Caco-2 (cell line): ENCODE data around the gene UBTD2. TPM values are rescaled to one million over a fixed set of nuclear protein-coding genes. Genes with fewer than 3 reads are reported as not detected.
"Not testable (repeated sequence)": the region's sequence is repeated elsewhere in the genome, so short reads cannot be mapped to it uniquely, and the experiment has no call there.

ENCODE experiments used
- Bru-seq: library from RNA; stranded (reverse); fragments of 400-500 nt; gene quantifications from one replicate; lab custom pipeline; 2021; lab: Mats Ljungman, UMichigan
- BruChase-seq, 2 experiments: library from RNA; stranded (reverse); fragments of 400-500 nt; gene quantifications; one replicate each; lab custom pipeline; 2021; lab: Mats Ljungman, UMichigan
- BruUV-seq: library from RNA; stranded (reverse); fragments of 400-500 nt; replicated peaks from 2 replicates; lab custom pipeline; 2021; lab: Mats Ljungman, UMichigan
- CTCF ChIA-PET: fragments of 300-600 bp; sonication (Branson Sonifier 250); formaldehyde crosslinking; loops from one replicate; lab custom pipeline; 2022; ENCODE audit warnings: antibody characterized with exemption; lab: Charles Lee
- POLR2A ChIA-PET: fragments of 300-600 bp; sonication (Branson Sonifier 250); formaldehyde crosslinking; loops from one replicate; lab custom pipeline; 2022; ENCODE audit warnings: antibody characterized with exemption; lab: Charles Lee
- DNase-seq, 2 experiments: peaks; one replicate each; pipeline versions ENCODE4 v3.0.0 to v3.0.0-alpha.2; 2020 to 2022
- H3K27me3 ChIP-seq: replicated peaks from 2 replicates; pipeline ENCODE4 v1.6.0; 2011; ENCODE audit warnings: low read length; ENCODE audit not compliant: control insufficient read depth, insufficient read depth
- H3K36me3 ChIP-seq: 2 replicates; pipeline ENCODE4 v1.5.1; 2011; ENCODE audit warnings: low read length; ENCODE audit not compliant: control insufficient read depth, insufficient read depth
- H3K4me1 ChIP-seq: fragments of 250-450 bp; sonication (Bioruptor Pico); 2 replicates; pipeline ENCODE4 v1.5.1; 2020; ENCODE audit warnings: mild to moderate bottlenecking
- H3K4me3 ChIP-seq: 2 replicates; pipeline ENCODE4 v1.5.1; 2011; ENCODE audit warnings: low read depth, mild to moderate bottlenecking, control low read depth, low read length
- H3K9me3 ChIP-seq: fragments of 250-450 bp; sonication (Bioruptor Pico); 2 replicates; pipeline ENCODE4 v1.5.1; 2020; ENCODE audit warnings: mild to moderate bottlenecking, moderate library complexity
- H3K27ac Mint-ChIP-seq: one replicate; pipeline ENCODE4 v1.8.0; 2022; ENCODE audit warnings: mixed read lengths; ENCODE audit not compliant: unreplicated experiment
- H3K27me3 Mint-ChIP-seq: one replicate; pipeline ENCODE4 v1.8.0; 2022; ENCODE audit warnings: mixed read lengths; ENCODE audit not compliant: insufficient read depth, unreplicated experiment
- H3K36me3 Mint-ChIP-seq: one replicate; pipeline ENCODE4 v1.8.0; 2022; ENCODE audit warnings: mild to moderate bottlenecking, mixed read lengths; ENCODE audit not compliant: insufficient read depth, unreplicated experiment
- H3K4me1 Mint-ChIP-seq: one replicate; pipeline ENCODE4 v1.8.0; 2022; ENCODE audit warnings: low read depth, mixed read lengths; ENCODE audit not compliant: unreplicated experiment
- H3K4me3 Mint-ChIP-seq: one replicate; pipeline ENCODE4 v1.8.0; 2022; ENCODE audit warnings: mild to moderate bottlenecking, moderate library complexity, mixed read lengths; ENCODE audit not compliant: unreplicated experiment
- H3K9me3 Mint-ChIP-seq: one replicate; pipeline ENCODE4 v1.8.0; 2022; ENCODE audit warnings: mixed read lengths; ENCODE audit not compliant: unreplicated experiment
- CTCF ChIP-seq, 2 experiments: fragments of 200-600 bp in 1 of 2; IDR thresholded peaks; 1 replicate in 1 of 2; 2 replicates in 1 of 2; pipeline versions ENCODE4 v1.5.1 to v1.8.0; 2011 to 2022; ENCODE audit warnings: antibody characterized with exemption in 1 of 2, control low read depth in 1 of 2, inconsistent platforms in 1 of 2, low read depth in 1 of 2, low read length in 1 of 2, mild to moderate bottlenecking in 1 of 2, moderate library complexity in 1 of 2; ENCODE audit not compliant: insufficient read depth in 1 of 2, severe bottlenecking in 1 of 2, unreplicated experiment in 1 of 2
- intact Hi-C: fragments of 100-400 bp; cut with micrococcal nuclease; formaldehyde crosslinking; loops from one replicate; pipeline ENCODE4 v1.10.0; 2022; ENCODE audit not compliant: unreplicated experiment
- long read RNA-seq: library from polyadenylated mRNA; stranded (forward); transcript quantifications from one replicate; pipeline ENCODE4 v2.0.0, GENCODE V29; 2022
- total RNA-seq: library from RNA; stranded (reverse); gene quantifications from 2 replicates; pipeline ENCODE4 v1.2.3, GENCODE V29; 2022

UBTD2 gene
- 32.4 and 33.2 TPM in 2 replicates for total RNA-seq
- percentile 88 among the genes with signal in this experiment for Bru-seq, nascent RNA
- percentile 89 among the genes with signal in this experiment for BruChase-seq, experiment 1, labeled RNA remaining after a 2-hour chase
- percentile 84 among the genes with signal in this experiment for BruChase-seq, experiment 2, labeled RNA remaining after a 6-hour chase
- long read RNA-seq, transcript UBTD2-201 (3 exons, 3,301 nt): major isoform, 37 of 47 reads
- long read RNA-seq, partial matches to known transcripts: 0 of 47 reads
- long read RNA-seq, other reads (novel, unspliced or antisense): 10 of 47 reads

- peaks cover 10% of the 10 kb centered on the region for H3K36me3 Mint-ChIP-seq
- intact Hi-C loops: loop anchor here (1.0 to 5.0 kb wide), 3 partner anchors 48 to 95 kb away; partner anchors contain the start of gene STK10
- no peaks in the 10 kb centered on the region for H3K27me3 Mint-ChIP-seq
- peak within 1 kb of the TSS; percentile 86 for H3K4me3 Mint-ChIP-seq
- peaks cover 9% of the 10 kb centered on the region for H3K4me1 Mint-ChIP-seq
- no peaks in the 10 kb centered on the region for H3K9me3 Mint-ChIP-seq
- peak; percentile 84 to 90 for DNase-seq
- peak within 1 kb of the TSS; percentile 84 for H3K4me3 ChIP-seq
- no peaks in the 10 kb centered on the region for H3K9me3 ChIP-seq
- no TSS peak for BruUV-seq
- peak; percentile 42 to 78 for TF ChIP-seq CTCF (IDR thresholded peaks at IDR 0.05; ENCODE audit: insufficient read depth in 1 of 2, low read depth in 1 of 2, low read length in 1 of 2, severe bottlenecking in 1 of 2, unreplicated experiment in 1 of 2)
- peak within 1 kb of the TSS; percentile 85 for H3K27ac Mint-ChIP-seq
- no peaks in the 10 kb centered on the region; the same call in 1 of the 2 replicates for H3K36me3 ChIP-seq
- ChIA-PET POLR2A (interaction anchor here (0.6 to 0.8 kb wide), 5 partner anchors 48 to 1334 kb away, joined by 3 to 5 read pairs (median 4); partner anchors contain the start of gene FBXW11), CTCF (interaction anchor here (0.7 to 1.4 kb wide), 5 partner anchors 9 to 1778 kb away, joined by 3 to 4 read pairs (median 3); no protein-coding TSS in a partner anchor)
- no peaks in the 10 kb centered on the region for H3K27me3 ChIP-seq
- peaks cover 5% of the 10 kb centered on the region; the same call in 1 of the 2 replicates for H3K4me1 ChIP-seq
Observed at GRCh38 chr5:172283020-172283861, at the start of gene UBTD2. TSS of gene UBTD2 (minus strand) at chr5:172283764. CDS start at chr5:172283665, 99 bp downstream.

- H3K4me3 Mint-ChIP-seq: not testable (repeated sequence)
Observed at GRCh38 chr5:172326901-172327300, 43.3 kb upstream of the UBTD2 start.

GRCh38 chr5:172325452-172325851, 41.9 kb upstream of the UBTD2 start:
- Mint-ChIP-seq H3K9me3 (no peaks in the 10 kb centered on the region), H3K27ac (no peak overlapping the region), H3K4me3 (no peak overlapping the region), H3K4me1 (no peaks in the 10 kb centered on the region), H3K27me3 (no peaks in the 10 kb centered on the region), H3K36me3 (no peaks in the 10 kb centered on the region)
- Histone ChIP-seq H3K9me3 (no peaks in the 10 kb centered on the region), H3K36me3 (no peaks in the 10 kb centered on the region), H3K4me1 (0 out of 2 replicates have a peak, but pooled peaks cover 5% of the 10 kb centered on the region), H3K4me3 (no peak overlapping the region), H3K27me3 (no peaks in the 10 kb centered on the region)
- BruUV-seq: no TSS peak
- intact Hi-C loops: no loop called here
- DNase-seq: no peak
- CTCF ChIA-PET: no interaction called here
- no peak for TF ChIP-seq CTCF (IDR thresholded peaks at IDR 0.05; ENCODE audit: insufficient read depth in 1 of 2, low read depth in 1 of 2, low read length in 1 of 2, severe bottlenecking in 1 of 2, unreplicated experiment in 1 of 2)
- POLR2A ChIA-PET: no interaction called here

More at GRCh38 chr5:172326901-172327300, 43.3 kb upstream of the UBTD2 start:
- H3K36me3 Mint-ChIP-seq, BruUV-seq, POLR2A ChIA-PET, H3K27me3 Mint-ChIP-seq, H3K9me3 ChIP-seq, intact Hi-C loops, H3K4me3 ChIP-seq, H3K9me3 Mint-ChIP-seq, CTCF ChIA-PET, DNase-seq, H3K4me1 Mint-ChIP-seq, H3K27ac Mint-ChIP-seq, H3K4me1 ChIP-seq, H3K27me3 ChIP-seq, H3K36me3 ChIP-seq: not testable (repeated sequence)
